Activated CD8-positive, alpha-beta T cell treated with anti-CD3 and anti-CD28 coated beads for 36 hours (primary cell): ENCODE data around the gene GPR33. TPM values are rescaled to one million over a fixed set of nuclear protein-coding genes. Genes with fewer than 3 reads are reported as not detected.

ENCODE experiments used
- ATAC-seq: fragments of 200-7000 bp; cut with Tn5 transposase; one replicate; pipeline ENCODE4 v1.10.0; 2021; ENCODE audit warnings: mild to moderate bottlenecking, moderate library complexity
- CTCF ChIA-PET: fragments of 350-600 bp; sonication (Branson Sonifier 250); formaldehyde crosslinking; loops from one replicate; lab custom pipeline; 2021; ENCODE audit warnings: antibody characterized with exemption; lab: Charles Lee
- POLR2A ChIA-PET: fragments of 350-600 bp; sonication (Branson Sonifier 250); formaldehyde crosslinking; loops from one replicate; lab custom pipeline; 2021; ENCODE audit warnings: antibody characterized with exemption; lab: Charles Lee
- DNase-seq: peaks from one replicate; pipeline ENCODE4 v3.0.0-alpha.2; 2020
- H3K27ac Mint-ChIP-seq: one replicate; pipeline ENCODE4 v1.8.0; 2021; ENCODE audit warnings: mild to moderate bottlenecking, mixed read lengths
- H3K27me3 Mint-ChIP-seq: one replicate; pipeline ENCODE4 v1.8.0; 2021; ENCODE audit warnings: mixed read lengths
- H3K36me3 Mint-ChIP-seq: one replicate; pipeline ENCODE4 v1.8.0; 2021; ENCODE audit warnings: low read depth, mixed read lengths
- H3K4me1 Mint-ChIP-seq: one replicate; pipeline ENCODE4 v1.8.0; 2021; ENCODE audit warnings: low read depth, mixed read lengths
- H3K4me3 Mint-ChIP-seq: one replicate; pipeline ENCODE4 v1.8.0; 2021; ENCODE audit warnings: mild to moderate bottlenecking, moderate library complexity, mixed read lengths
- H3K9me3 Mint-ChIP-seq: one replicate; pipeline ENCODE4 v1.8.0; 2021; ENCODE audit warnings: mixed read lengths
- intact Hi-C: fragments of 100-400 bp; cut with micrococcal nuclease; formaldehyde crosslinking; loops from one replicate; pipeline ENCODE4 v1.10.0; 2022
- total RNA-seq, 2 experiments: library from RNA; stranded (reverse); gene quantifications; one replicate each; pipeline ENCODE4 v1.2.3, GENCODE V29; 2021
- TF ChIP-seq, protein P1 (sequence below): fragments of 200-600 bp; IDR thresholded peaks from one replicate; pipeline ENCODE4 v1.8.0; 2022; ENCODE audit warnings: antibody characterized with exemption, mild to moderate bottlenecking

The GPR33 gene
- total RNA-seq, 2 experiments from 2014 or later: not detected

DNA sequence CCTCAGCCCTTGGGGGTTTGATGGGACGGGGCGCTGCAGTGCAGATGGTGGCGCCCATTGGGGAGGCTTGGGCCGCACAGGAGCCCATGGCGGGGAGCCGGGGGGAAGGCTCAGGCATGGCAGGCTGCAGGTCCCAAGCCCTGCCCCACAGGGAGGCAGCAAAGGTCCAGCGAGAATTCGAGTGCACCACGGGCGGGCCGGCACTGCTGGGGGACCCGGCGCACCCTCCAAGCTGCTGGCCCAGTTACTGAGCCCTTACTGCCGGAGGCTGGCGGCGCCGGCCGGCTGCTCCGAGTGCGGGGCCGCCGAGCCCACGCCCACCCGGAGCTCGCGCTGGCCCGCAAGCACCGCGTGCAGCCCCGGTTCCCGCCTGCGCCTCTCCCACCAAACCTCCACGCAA, 39.2 kb upstream of the GPR33 start:
- H3K4me1 Mint-ChIP-seq: no peaks in the 10 kb centered on the region
- intact Hi-C loops: loop anchor here (5.0 kb wide), 1 partner anchor 1005 kb away; no protein-coding TSS in a partner anchor
- ATAC-seq (no peak), DNase-seq (no peak)
- H3K36me3 Mint-ChIP-seq: no peaks in the 10 kb centered on the region
- peaks cover 4% of the 10 kb centered on the region for H3K27me3 Mint-ChIP-seq
- H3K9me3 Mint-ChIP-seq: no peaks in the 10 kb centered on the region
- CTCF ChIA-PET: no interaction called here
- POLR2A ChIA-PET: no interaction called here
- no peak overlapping the region for H3K27ac Mint-ChIP-seq
- H3K4me3 Mint-ChIP-seq: no peak overlapping the region
- TF ChIP-seq, protein P1, sequence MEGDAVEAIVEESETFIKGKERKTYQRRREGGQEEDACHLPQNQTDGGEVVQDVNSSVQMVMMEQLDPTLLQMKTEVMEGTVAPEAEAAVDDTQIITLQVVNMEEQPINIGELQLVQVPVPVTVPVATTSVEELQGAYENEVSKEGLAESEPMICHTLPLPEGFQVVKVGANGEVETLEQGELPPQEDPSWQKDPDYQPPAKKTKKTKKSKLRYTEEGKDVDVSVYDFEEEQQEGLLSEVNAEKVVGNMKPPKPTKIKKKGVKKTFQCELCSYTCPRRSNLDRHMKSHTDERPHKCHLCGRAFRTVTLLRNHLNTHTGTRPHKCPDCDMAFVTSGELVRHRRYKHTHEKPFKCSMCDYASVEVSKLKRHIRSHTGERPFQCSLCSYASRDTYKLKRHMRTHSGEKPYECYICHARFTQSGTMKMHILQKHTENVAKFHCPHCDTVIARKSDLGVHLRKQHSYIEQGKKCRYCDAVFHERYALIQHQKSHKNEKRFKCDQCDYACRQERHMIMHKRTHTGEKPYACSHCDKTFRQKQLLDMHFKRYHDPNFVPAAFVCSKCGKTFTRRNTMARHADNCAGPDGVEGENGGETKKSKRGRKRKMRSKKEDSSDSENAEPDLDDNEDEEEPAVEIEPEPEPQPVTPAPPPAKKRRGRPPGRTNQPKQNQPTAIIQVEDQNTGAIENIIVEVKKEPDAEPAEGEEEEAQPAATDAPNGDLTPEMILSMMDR: no peak

DNA sequence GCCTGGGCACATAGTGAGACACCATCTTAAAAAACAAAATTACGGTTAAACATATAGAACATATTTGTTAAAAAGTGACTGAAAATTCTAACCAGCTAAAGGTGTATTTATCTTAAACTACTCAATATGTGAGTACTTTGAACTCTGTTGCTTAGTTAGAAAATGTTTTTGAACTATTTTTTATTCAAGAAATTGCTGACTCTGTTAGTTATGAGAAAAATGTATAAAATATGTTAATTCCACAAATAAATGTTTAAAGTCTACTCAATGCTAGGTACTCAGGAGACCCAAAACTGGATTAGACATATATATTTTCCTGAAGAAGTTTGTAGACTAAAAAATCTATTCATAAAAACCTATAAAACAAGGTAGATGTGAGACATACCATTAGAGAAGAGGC, 23.0 kb upstream of the GPR33 start:
- Mint-ChIP-seq H3K27ac (no peak overlapping the region), H3K4me1 (no peaks in the 10 kb centered on the region), H3K4me3 (no peak overlapping the region), H3K36me3 (no peaks in the 10 kb centered on the region), H3K27me3 (peaks cover 5% of the 10 kb centered on the region), H3K9me3 (no peaks in the 10 kb centered on the region)
- POLR2A ChIA-PET: no interaction called here
- CTCF ChIA-PET: interaction anchor here (0.6 to 3.2 kb wide), 13 partner anchors 9 to 1049 kb away, joined by 3 to 20 read pairs (median 4); no protein-coding TSS in a partner anchor
- DNase-seq (no peak), ATAC-seq (no peak)
- TF ChIP-seq, protein P1: no peak
- intact Hi-C loops: loop anchor here (5.0 kb wide), 1 partner anchor 741 kb away; no protein-coding TSS in a partner anchor

DNA sequence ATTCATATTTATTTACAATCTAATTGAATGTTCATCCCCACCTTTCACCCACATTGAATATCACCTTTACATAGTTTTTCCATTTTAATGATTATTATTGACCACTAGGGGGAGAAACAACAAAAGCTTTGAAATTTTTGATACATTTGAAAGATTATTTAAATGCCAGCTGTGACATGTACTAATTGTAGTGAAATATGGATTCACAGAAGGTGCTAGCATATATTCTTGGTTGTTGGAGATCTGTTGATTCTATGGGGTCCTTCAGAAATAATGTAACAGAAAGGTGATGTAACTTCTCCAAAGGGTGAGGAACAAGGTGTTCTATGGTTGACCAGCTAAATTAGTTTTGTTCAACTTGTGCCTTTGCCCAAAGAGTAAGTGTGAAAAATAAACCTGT, 22.4 kb upstream of the GPR33 start:
- H3K9me3 Mint-ChIP-seq: no peaks in the 10 kb centered on the region
- intact Hi-C loops: loop anchor here (5.0 kb wide), 1 partner anchor 742 kb away; no protein-coding TSS in a partner anchor
- H3K36me3 Mint-ChIP-seq: no peaks in the 10 kb centered on the region
- H3K4me3 Mint-ChIP-seq: no peak overlapping the region
- DNase-seq (no peak), ATAC-seq (no peak)
- TF ChIP-seq, protein P1: peak; percentile 71
- peaks cover 3% of the 10 kb centered on the region for H3K27me3 Mint-ChIP-seq
- no peaks in the 10 kb centered on the region for H3K4me1 Mint-ChIP-seq
- POLR2A ChIA-PET: no interaction called here
- CTCF ChIA-PET: interaction anchor here (0.6 to 3.2 kb wide), 15 partner anchors 9 to 1049 kb away, joined by 3 to 20 read pairs (median 4); no protein-coding TSS in a partner anchor
- no peak overlapping the region for H3K27ac Mint-ChIP-seq

DNA sequence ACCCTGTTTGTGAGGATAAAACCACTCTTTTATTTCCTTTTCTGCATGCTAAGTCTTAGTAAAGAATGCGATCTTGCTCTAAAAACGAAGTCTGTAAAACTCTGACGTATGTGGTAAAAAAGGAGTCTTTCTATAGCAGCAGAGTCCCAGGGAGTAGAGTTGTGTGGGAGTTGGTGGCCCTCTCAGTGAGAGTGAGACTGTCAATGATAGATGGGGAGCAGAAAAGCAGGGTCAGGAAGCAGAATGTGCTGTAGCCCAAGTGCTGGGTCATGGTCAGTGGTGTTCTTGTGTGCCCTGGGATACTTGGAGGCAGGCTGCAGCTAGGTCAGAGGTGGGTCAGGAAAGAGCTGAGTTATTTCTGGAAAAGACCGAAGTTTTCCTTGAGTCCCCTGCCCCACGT, 20.3 kb upstream of the GPR33 start:
- Mint-ChIP-seq H3K4me3 (no peak overlapping the region), H3K36me3 (no peaks in the 10 kb centered on the region), H3K27me3 (no peaks in the 10 kb centered on the region), H3K9me3 (no peaks in the 10 kb centered on the region), H3K27ac (no peak overlapping the region), H3K4me1 (no peaks in the 10 kb centered on the region)
- ChIA-PET CTCF (interaction anchor here (3.2 kb wide), 1 partner anchor 746 kb away, joined by 20 read pairs; no protein-coding TSS in a partner anchor), POLR2A (no interaction called here)
- intact Hi-C loops: no loop called here
- DNase-seq (no peak), ATAC-seq (no peak)
- TF ChIP-seq, protein P1: no peak

DNA sequence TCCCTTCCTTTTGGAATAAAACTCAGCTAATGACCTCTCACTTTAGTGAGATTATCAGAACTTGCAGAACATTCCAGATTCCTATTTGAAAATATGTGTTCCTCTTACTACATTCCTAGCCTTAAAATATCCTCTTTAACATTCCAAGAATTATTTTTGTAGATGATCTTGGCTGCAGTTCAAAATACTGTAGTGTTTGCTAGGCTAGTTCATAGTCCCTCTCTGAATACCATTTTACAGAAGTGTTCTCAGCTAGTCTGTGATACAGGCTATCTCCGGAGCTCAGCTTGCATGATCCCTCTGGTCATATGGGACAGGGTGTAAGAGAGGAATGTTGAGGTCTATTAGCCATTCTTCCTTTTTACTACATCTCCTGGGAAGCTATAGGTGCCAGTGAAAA, 17.6 kb upstream of the GPR33 start:
- H3K9me3 Mint-ChIP-seq: no peaks in the 10 kb centered on the region
- TF ChIP-seq, protein P1: no peak
- intact Hi-C loops: no loop called here
- CTCF ChIA-PET: no interaction called here
- H3K36me3 Mint-ChIP-seq: no peaks in the 10 kb centered on the region
- H3K27me3 Mint-ChIP-seq: no peaks in the 10 kb centered on the region
- no peaks in the 10 kb centered on the region for H3K4me1 Mint-ChIP-seq
- H3K4me3 Mint-ChIP-seq: no peak overlapping the region
- ATAC-seq (no peak), DNase-seq (no peak)
- no peak overlapping the region for H3K27ac Mint-ChIP-seq
- POLR2A ChIA-PET: no interaction called here
